Panc1 (cell line): Measurements from ENCODE around the gene TSHZ2. TPM values are rescaled to one million over a fixed set of nuclear protein-coding genes. Genes with fewer than 3 reads are reported as not detected.

Experiments
- ATAC-seq: fragments of 200-7000 bp; cut with Tn5 transposase; 2 replicates; pipeline ENCODE4 v1.9.1; 2020; ENCODE audit warnings: mild to moderate bottlenecking, moderate library complexity
- BruUV-seq: library from RNA; stranded (reverse); fragments of 400-500 nt; replicated peaks from 2 replicates; lab custom pipeline; 2021; lab: Mats Ljungman, UMichigan
- CTCF ChIA-PET: fragments of 300-600 bp; sonication (Branson Sonifier 250); formaldehyde crosslinking; loops from one replicate; lab custom pipeline; 2022; ENCODE audit warnings: antibody characterized with exemption; lab: Charles Lee
- POLR2A ChIA-PET: fragments of 300-600 bp; sonication (Branson Sonifier 250); formaldehyde crosslinking; loops from one replicate; lab custom pipeline; 2022; ENCODE audit warnings: antibody characterized with exemption; lab: Charles Lee
- DNase-seq: peaks from one replicate; pipeline ENCODE4 v3.0.0-alpha.2; 2010; ENCODE audit warnings: low read depth, low spot score
- H3K27ac ChIP-seq: 2 replicates; pipeline ENCODE4 v1.5.1; 2011; ENCODE audit warnings: mild to moderate bottlenecking, low read length, inconsistent platforms
- H3K27me3 ChIP-seq: fragments of 200-500 bp; sonication (Bioruptor generic); 2 replicates; pipeline ENCODE4 v1.6.0; 2014; ENCODE audit warnings: low read length, inconsistent platforms; ENCODE audit not compliant: control insufficient read depth, insufficient read depth
- H3K36me3 ChIP-seq: fragments of 200-500 bp; sonication (Bioruptor generic); 2 replicates; pipeline ENCODE4 v1.5.1; 2014; ENCODE audit warnings: inconsistent platforms, mild to moderate bottlenecking, low read length, moderate library complexity; ENCODE audit not compliant: control insufficient read depth, insufficient read depth
- H3K4me1 ChIP-seq: 2 replicates; pipeline ENCODE4 v1.5.1; 2011; ENCODE audit warnings: inconsistent platforms, mild to moderate bottlenecking, low read length, moderate library complexity; ENCODE audit not compliant: control insufficient read depth, insufficient read depth
- H3K4me3 ChIP-seq, 2 experiments: 2 replicates each; pipeline ENCODE4 v1.5.1; 2011 to 2012; ENCODE audit warnings: low read depth in 2 of 2, low read length in 2 of 2, mild to moderate bottlenecking in 2 of 2, inconsistent platforms in 1 of 2, moderate library complexity in 1 of 2
- H3K9me3 ChIP-seq: fragments of 200-500 bp; sonication (Bioruptor generic); 2 replicates; pipeline ENCODE4 v1.5.1; 2014; ENCODE audit warnings: low read depth, mild to moderate bottlenecking, inconsistent platforms, low read length, moderate library complexity; ENCODE audit not compliant: control insufficient read depth, insufficient read depth
- CTCF ChIP-seq: fragments of 450-650 bp; IDR thresholded peaks from 2 replicates; pipeline ENCODE4 v1.5.1; 2017; ENCODE audit warnings: mild to moderate bottlenecking
- POLR2AphosphoS5 ChIP-seq: IDR thresholded peaks from 2 replicates; pipeline ENCODE4 v1.6.1; 2012; ENCODE audit warnings: mild to moderate bottlenecking, low read depth, low read length, moderate library complexity
- SIN3A ChIP-seq: IDR thresholded peaks from 2 replicates; pipeline ENCODE4 v1.6.1; 2012; ENCODE audit warnings: low read depth, mild to moderate bottlenecking, low read length, moderate library complexity, borderline replicate concordance; ENCODE audit not compliant: insufficient read depth
- TCF7L2 ChIP-seq: IDR thresholded peaks from 2 replicates; pipeline ENCODE4 v1.6.1; 2011; ENCODE audit warnings: mild to moderate bottlenecking, low read depth, low read length, inconsistent platforms
- in situ Hi-C: cut with HindIII; loops from 2 replicates; pipeline ENCODE4 v1.10.0; 2016; ENCODE audit warnings: low sequenced_read_pairs, low pct_unique_long_range_greater_than_20kb
- intact Hi-C: fragments of 100-400 bp; cut with micrococcal nuclease; formaldehyde crosslinking; loops from one replicate; pipeline ENCODE4 v1.10.0; 2022; ENCODE audit not compliant: unreplicated experiment
- total RNA-seq: library from RNA; stranded (reverse); gene quantifications from one replicate; pipeline ENCODE4 v1.2.1, GENCODE V29; 2021; ENCODE audit not compliant: unreplicated experiment
- TF ChIP-seq, protein P1 (sequence below), 2 experiments: IDR thresholded peaks; 2 replicates each; pipeline ENCODE4 v1.6.1; 2011 to 2012; ENCODE audit warnings: low read depth in 2 of 2, control low read depth in 1 of 2, low read length in 1 of 2, mild to moderate bottlenecking in 1 of 2, moderate library complexity in 1 of 2; ENCODE audit not compliant: insufficient read depth in 1 of 2

TSHZ2 gene
- total RNA-seq, 1 experiment from 2014 or later: 0.36 TPM

DNA sequence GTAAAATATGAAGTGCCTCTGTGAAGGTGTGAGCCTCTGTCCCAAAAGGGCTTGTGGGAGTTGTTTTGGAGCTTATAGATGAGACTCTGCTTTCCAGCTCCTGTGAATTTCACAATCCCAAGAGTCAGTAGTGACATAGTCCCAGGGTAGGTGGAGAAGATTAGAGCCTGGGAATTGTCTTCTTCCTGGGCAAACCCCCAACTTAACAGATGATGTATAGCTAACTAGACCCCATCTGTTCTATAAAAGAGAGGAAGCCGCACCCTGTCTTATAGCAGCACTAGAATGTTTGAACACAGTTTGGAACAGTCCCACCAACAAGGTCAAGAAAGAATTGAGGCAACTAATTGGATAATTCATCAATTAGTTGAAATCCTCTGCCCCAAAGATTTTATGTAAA, 326.8 kb downstream of the TSHZ2 start:
- H3K4me3 ChIP-seq: no peak overlapping the region
- no peaks in the 10 kb centered on the region for H3K9me3 ChIP-seq
- POLR2A ChIA-PET: no interaction called here
- H3K27me3 ChIP-seq: peaks cover 12% of the 10 kb centered on the region
- no peak overlapping the region for H3K27ac ChIP-seq
- no peak for DNase-seq
- BruUV-seq: no TSS peak
- TF ChIP-seq POLR2AphosphoS5: no peak
- TF ChIP-seq CTCF: no peak
- TF ChIP-seq, protein P1, sequence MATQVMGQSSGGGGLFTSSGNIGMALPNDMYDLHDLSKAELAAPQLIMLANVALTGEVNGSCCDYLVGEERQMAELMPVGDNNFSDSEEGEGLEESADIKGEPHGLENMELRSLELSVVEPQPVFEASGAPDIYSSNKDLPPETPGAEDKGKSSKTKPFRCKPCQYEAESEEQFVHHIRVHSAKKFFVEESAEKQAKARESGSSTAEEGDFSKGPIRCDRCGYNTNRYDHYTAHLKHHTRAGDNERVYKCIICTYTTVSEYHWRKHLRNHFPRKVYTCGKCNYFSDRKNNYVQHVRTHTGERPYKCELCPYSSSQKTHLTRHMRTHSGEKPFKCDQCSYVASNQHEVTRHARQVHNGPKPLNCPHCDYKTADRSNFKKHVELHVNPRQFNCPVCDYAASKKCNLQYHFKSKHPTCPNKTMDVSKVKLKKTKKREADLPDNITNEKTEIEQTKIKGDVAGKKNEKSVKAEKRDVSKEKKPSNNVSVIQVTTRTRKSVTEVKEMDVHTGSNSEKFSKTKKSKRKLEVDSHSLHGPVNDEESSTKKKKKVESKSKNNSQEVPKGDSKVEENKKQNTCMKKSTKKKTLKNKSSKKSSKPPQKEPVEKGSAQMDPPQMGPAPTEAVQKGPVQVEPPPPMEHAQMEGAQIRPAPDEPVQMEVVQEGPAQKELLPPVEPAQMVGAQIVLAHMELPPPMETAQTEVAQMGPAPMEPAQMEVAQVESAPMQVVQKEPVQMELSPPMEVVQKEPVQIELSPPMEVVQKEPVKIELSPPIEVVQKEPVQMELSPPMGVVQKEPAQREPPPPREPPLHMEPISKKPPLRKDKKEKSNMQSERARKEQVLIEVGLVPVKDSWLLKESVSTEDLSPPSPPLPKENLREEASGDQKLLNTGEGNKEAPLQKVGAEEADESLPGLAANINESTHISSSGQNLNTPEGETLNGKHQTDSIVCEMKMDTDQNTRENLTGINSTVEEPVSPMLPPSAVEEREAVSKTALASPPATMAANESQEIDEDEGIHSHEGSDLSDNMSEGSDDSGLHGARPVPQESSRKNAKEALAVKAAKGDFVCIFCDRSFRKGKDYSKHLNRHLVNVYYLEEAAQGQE (IDR thresholded peaks at IDR 0.05; ENCODE audit: insufficient read depth in 1 of 2, low read depth in 2 of 2, low read length in 1 of 2): no peak
- no peak for TF ChIP-seq SIN3A
- TF ChIP-seq TCF7L2: no peak
- in situ Hi-C loops: no loop called here
- ATAC-seq: no peak
- H3K4me1 ChIP-seq: no peaks in the 10 kb centered on the region
- no peaks in the 10 kb centered on the region for H3K36me3 ChIP-seq
- CTCF ChIA-PET: no interaction called here
- intact Hi-C loops: no loop called here

GRCh38 chr20:53299831-53300230, 327.7 kb downstream of the TSHZ2 start:
- no peaks in the 10 kb centered on the region for H3K9me3 ChIP-seq
- CTCF ChIA-PET: no interaction called here
- TF ChIP-seq POLR2AphosphoS5 (no peak), CTCF (no peak), SIN3A (no peak), TCF7L2 (no peak)
- TF ChIP-seq, protein P1 (IDR thresholded peaks at IDR 0.05; ENCODE audit: insufficient read depth in 1 of 2, low read depth in 2 of 2, low read length in 1 of 2): no peak
- POLR2A ChIA-PET: no interaction called here
- in situ Hi-C loops (no loop called here), intact Hi-C loops (no loop called here)
- no peaks in the 10 kb centered on the region for H3K4me1 ChIP-seq
- no TSS peak for BruUV-seq
- DNase-seq: no peak
- H3K27me3 ChIP-seq: peaks cover 12% of the 10 kb centered on the region
- H3K4me3 ChIP-seq: no peak overlapping the region
- no peak for ATAC-seq
- H3K36me3 ChIP-seq: no peaks in the 10 kb centered on the region
- no peak overlapping the region for H3K27ac ChIP-seq
